Mucosa of stomach (tissue), 1 donor: ENCODE measurements around the gene MIF.

Experiments
- H3K27me3 ChIP-seq: one replicate; pipeline ENCODE4 v1.7.0; 2013; ENCODE audit warnings: mild to moderate bottlenecking, low read length; ENCODE audit not compliant: control insufficient read depth, insufficient read depth
- H3K36me3 ChIP-seq: one replicate; pipeline ENCODE4 v1.7.0; 2013; ENCODE audit warnings: low read length; ENCODE audit not compliant: control insufficient read depth, insufficient read depth
- H3K4me1 ChIP-seq: one replicate; pipeline ENCODE4 v1.7.0; 2013; ENCODE audit warnings: mild to moderate bottlenecking, low read length; ENCODE audit not compliant: control insufficient read depth, insufficient read depth
- H3K4me3 ChIP-seq: one replicate; pipeline ENCODE4 v1.7.0; 2013; ENCODE audit warnings: low read length
- H3K9ac ChIP-seq: one replicate; pipeline ENCODE4 v1.7.0; 2013; ENCODE audit warnings: mild to moderate bottlenecking, low read length, moderate library complexity
- H3K9me3 ChIP-seq: one replicate; pipeline ENCODE4 v1.7.0; 2013; ENCODE audit warnings: mild to moderate bottlenecking, low read length, moderate library complexity; ENCODE audit not compliant: control insufficient read depth
- donor health status: Pancreatic carcinoma.

MIF gene

GRCh38 chr22:23883658-23884057, 10.5 kb upstream of the MIF start:
- H3K36me3 ChIP-seq, result no peaks in the 10 kb centered on the region
- no peaks in the 10 kb centered on the region for H3K9me3 ChIP-seq
- no peak overlapping the region for H3K9ac ChIP-seq
- H3K27me3 ChIP-seq, result no peaks in the 10 kb centered on the region
- no peak overlapping the region for H3K4me3 ChIP-seq
- H3K4me1 ChIP-seq, result no peaks in the 10 kb centered on the region

- H3K4me1 ChIP-seq, result no peaks in the 10 kb centered on the region
- no peaks in the 10 kb centered on the region for H3K9me3 ChIP-seq
- no peak overlapping the region for H3K9ac ChIP-seq
- no peaks in the 10 kb centered on the region for H3K36me3 ChIP-seq
- H3K27me3 ChIP-seq, result no peaks in the 10 kb centered on the region
- H3K4me3 ChIP-seq, result no peak overlapping the region
These were observed 10.0 kb upstream of the MIF start for GRCh38 chr22:23884140-23884539.

GRCh38 chr22:23888615-23889401, 5.4 kb upstream of the MIF start:
- no peak overlapping the region for H3K4me3 ChIP-seq
- H3K4me1 ChIP-seq, result peaks cover 6% of the 10 kb centered on the region
- H3K27me3 ChIP-seq, result no peaks in the 10 kb centered on the region
- H3K9me3 ChIP-seq, result no peaks in the 10 kb centered on the region
- H3K9ac ChIP-seq, result no peak overlapping the region
- no peaks in the 10 kb centered on the region for H3K36me3 ChIP-seq

- Histone ChIP-seq H3K9me3 (no peaks in the 10 kb centered on the region), H3K9ac (no peak overlapping the region), H3K4me3 (no peak overlapping the region), H3K36me3 (no peaks in the 10 kb centered on the region), H3K4me1 (peaks cover 8% of the 10 kb centered on the region), H3K27me3 (no peaks in the 10 kb centered on the region)
These were observed 4.6 kb upstream of the MIF start for GRCh38 chr22:23889620-23890019.

- no peaks in the 10 kb centered on the region for H3K36me3 ChIP-seq
- H3K4me3 ChIP-seq, result no peak overlapping the region
- no peak overlapping the region for H3K9ac ChIP-seq
- no peaks in the 10 kb centered on the region for H3K27me3 ChIP-seq
- H3K4me1 ChIP-seq, result peaks cover 19% of the 10 kb centered on the region
- H3K9me3 ChIP-seq, result no peaks in the 10 kb centered on the region
These were observed 2.5 kb upstream of the MIF start for GRCh38 chr22:23891726-23892125.

- Histone ChIP-seq H3K9me3 (no peaks in the 10 kb centered on the region), H3K9ac (no peak overlapping the region), H3K4me1 (peaks cover 19% of the 10 kb centered on the region)
These were observed 2.1 kb upstream of the MIF start for GRCh38 chr22:23892130-23892529.

GRCh38 chr22:23892706-23893105, 1.5 kb upstream of the MIF start:
- Histone ChIP-seq H3K9me3 (no peaks in the 10 kb centered on the region), H3K9ac (no peak overlapping the region), H3K36me3 (no peaks in the 10 kb centered on the region), H3K27me3 (no peaks in the 10 kb centered on the region), H3K4me1 (peaks cover 19% of the 10 kb centered on the region), H3K4me3 (no peak overlapping the region)

More at GRCh38 chr22:23892130-23892529, 2.1 kb upstream of the MIF start:
- no peaks in the 10 kb centered on the region for H3K36me3 ChIP-seq
- no peak overlapping the region for H3K4me3 ChIP-seq
- H3K27me3 ChIP-seq, result no peaks in the 10 kb centered on the region

- Histone ChIP-seq H3K9ac (peak overlapping the region; percentile 89), H3K9me3 (no peaks in the 10 kb centered on the region), H3K4me3 (peak overlapping the region; percentile 83), H3K36me3 (no peaks in the 10 kb centered on the region), H3K4me1 (peaks cover 19% of the 10 kb centered on the region), H3K27me3 (no peaks in the 10 kb centered on the region)
These were observed 850 bp upstream of the MIF start for GRCh38 chr22:23893121-23893944.

- Histone ChIP-seq H3K4me3 (peak overlapping the region; percentile 83), H3K9ac (peak overlapping the region; percentile 89), H3K4me1 (peaks cover 19% of the 10 kb centered on the region)
These were observed 771 bp downstream of the MIF start for GRCh38 chr22:23894710-23895598.

GRCh38 chr22:23895599-23896144, 1.5 kb downstream of the MIF start:
- H3K4me3 ChIP-seq, result no peak overlapping the region
- H3K27me3 ChIP-seq, result no peaks in the 10 kb centered on the region
- H3K9me3 ChIP-seq, result no peaks in the 10 kb centered on the region
- peaks cover 19% of the 10 kb centered on the region for H3K4me1 ChIP-seq
- no peaks in the 10 kb centered on the region for H3K36me3 ChIP-seq
- peak overlapping the region; percentile 89 for H3K9ac ChIP-seq

More at GRCh38 chr22:23894710-23895598, 771 bp downstream of the MIF start:
- Histone ChIP-seq H3K9me3 (no peaks in the 10 kb centered on the region), H3K27me3 (no peaks in the 10 kb centered on the region), H3K36me3 (no peaks in the 10 kb centered on the region)

GRCh38 chr22:23896166-23896522, 2.0 kb downstream of the MIF start:
- Histone ChIP-seq H3K9me3 (no peaks in the 10 kb centered on the region), H3K36me3 (no peaks in the 10 kb centered on the region), H3K27me3 (no peaks in the 10 kb centered on the region), H3K9ac (no peak overlapping the region), H3K4me3 (no peak overlapping the region), H3K4me1 (peaks cover 19% of the 10 kb centered on the region)
